Measurements from ENCODE around the gene DNAAF8.

DNAAF8 gene

DNA sequence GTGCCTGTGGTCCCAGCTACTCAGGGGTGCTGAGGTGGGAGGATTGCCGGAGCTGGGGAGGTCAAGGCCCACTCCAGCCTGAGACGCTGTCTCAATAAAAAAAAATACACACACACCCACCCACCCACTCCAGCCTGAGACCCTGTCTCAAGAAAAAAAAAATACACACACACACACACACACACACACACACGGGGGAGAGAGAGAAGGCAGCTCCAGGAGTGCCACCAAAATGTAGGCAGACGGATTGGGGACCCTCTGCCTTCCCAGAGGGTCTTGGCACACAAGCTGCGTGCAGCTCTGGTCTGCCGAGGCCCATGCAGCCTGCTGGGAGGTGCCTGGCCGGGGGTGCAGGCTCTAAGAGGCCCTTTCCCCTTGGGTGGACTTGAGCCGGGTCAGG, 46.9 kb upstream of the DNAAF8 start:
- no peak for TF ChIP-seq CTCF (IDR thresholded peaks at IDR 0.05; ENCODE audit: borderline replicate concordance, control extremely low read depth, extremely low read depth, insufficient read depth, missing control alignments)
- in situ Hi-C loops (cut with MboI; ENCODE audit: low sequenced_read_pairs, unreplicated experiment): no loop called here
- DNase-seq (ENCODE audit: low spot score): no peak

DNA sequence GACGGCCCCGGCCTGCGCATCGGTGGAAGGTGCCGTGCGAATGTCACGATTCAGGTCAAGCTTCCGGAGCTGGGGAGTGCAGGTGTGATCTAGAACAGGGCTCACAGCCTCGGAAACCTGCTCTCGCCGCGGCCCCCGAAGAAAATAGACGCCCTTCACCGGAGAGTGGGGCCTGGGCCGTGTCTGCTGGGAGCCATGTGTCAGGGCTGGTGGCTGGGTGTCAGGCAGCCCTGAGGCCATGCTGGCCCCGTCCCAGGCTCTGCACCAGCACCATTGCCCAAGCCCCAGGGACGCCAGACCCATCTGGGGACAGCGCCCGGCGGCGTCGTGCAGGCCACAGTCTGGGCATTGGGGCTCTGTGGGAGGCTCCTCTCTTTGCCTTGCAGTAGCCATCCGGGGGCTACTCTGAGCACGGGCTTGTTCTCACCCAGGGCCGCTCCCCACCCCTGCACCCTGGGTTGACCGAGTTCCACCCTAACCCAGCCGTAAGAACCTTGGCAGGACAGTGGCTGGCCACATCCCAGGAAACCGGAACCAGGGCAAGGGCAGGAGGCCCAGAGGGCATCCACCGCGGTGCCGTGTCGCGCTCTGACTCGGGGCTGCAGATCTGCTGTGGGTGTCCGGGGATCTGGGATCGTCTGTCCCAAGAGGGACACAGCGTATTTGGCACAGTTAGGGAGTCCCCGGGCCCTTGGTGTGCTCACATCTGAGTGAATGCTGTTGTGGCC, 46.2 kb upstream of the DNAAF8 start:
- in situ Hi-C loops (cut with MboI; ENCODE audit: low sequenced_read_pairs, unreplicated experiment): no loop called here
- TF ChIP-seq CTCF (IDR thresholded peaks at IDR 0.05; ENCODE audit: borderline replicate concordance, control extremely low read depth, extremely low read depth, insufficient read depth, missing control alignments): no peak
- DNase-seq (ENCODE audit: low spot score): no peak

- in situ Hi-C loops (cut with MboI; ENCODE audit: low sequenced_read_pairs, unreplicated experiment): no loop called here
- no peak for TF ChIP-seq CTCF (IDR thresholded peaks at IDR 0.05; ENCODE audit: borderline replicate concordance, control extremely low read depth, extremely low read depth, insufficient read depth, missing control alignments)
- DNase-seq (ENCODE audit: low spot score): no peak
These were observed 45.7 kb upstream of the DNAAF8 start for GRCh38 chr16:4688674-4689045.

DNA sequence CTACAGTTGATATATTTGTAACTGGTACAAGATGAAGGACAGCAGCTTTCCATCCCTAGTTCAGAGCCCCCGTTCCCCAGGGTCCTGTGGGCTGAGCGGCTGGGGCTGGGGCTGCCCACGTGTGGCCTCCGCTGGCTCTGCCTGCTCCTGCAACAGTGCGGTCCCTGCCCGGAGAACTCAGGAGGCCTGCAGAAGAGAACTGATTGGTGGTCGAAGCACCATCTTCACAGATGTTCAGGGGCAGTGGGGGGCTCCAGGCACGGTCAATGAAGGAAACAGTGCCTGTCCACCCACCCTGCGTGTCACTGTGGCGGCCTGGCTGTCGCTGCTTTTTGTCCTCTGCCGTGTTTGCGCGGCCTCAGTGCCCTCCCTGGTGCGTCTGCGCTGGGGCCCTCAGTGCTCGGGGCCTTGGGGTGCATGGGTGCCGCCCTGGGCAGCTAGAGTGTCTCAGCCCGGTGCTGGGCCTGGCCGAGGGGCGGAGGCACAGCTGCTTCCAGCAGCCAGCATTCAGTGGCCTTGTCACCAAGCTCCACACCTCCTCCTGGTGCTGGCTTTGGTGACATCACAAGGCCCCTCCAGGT, 45.2 kb upstream of the DNAAF8 start:
- no peak for TF ChIP-seq CTCF (IDR thresholded peaks at IDR 0.05; ENCODE audit: borderline replicate concordance, control extremely low read depth, extremely low read depth, insufficient read depth, missing control alignments)
- in situ Hi-C loops (cut with MboI; ENCODE audit: low sequenced_read_pairs, unreplicated experiment): no loop called here
- no peak for DNase-seq (ENCODE audit: low spot score)

GRCh38 chr16:4689864-4690704, 44.3 kb upstream of the DNAAF8 start:
- DNase-seq (ENCODE audit: low spot score): no peak
- in situ Hi-C loops (cut with MboI; ENCODE audit: low sequenced_read_pairs, unreplicated experiment): no loop called here
- no peak for TF ChIP-seq CTCF (IDR thresholded peaks at IDR 0.05; ENCODE audit: borderline replicate concordance, control extremely low read depth, extremely low read depth, insufficient read depth, missing control alignments)

DNA sequence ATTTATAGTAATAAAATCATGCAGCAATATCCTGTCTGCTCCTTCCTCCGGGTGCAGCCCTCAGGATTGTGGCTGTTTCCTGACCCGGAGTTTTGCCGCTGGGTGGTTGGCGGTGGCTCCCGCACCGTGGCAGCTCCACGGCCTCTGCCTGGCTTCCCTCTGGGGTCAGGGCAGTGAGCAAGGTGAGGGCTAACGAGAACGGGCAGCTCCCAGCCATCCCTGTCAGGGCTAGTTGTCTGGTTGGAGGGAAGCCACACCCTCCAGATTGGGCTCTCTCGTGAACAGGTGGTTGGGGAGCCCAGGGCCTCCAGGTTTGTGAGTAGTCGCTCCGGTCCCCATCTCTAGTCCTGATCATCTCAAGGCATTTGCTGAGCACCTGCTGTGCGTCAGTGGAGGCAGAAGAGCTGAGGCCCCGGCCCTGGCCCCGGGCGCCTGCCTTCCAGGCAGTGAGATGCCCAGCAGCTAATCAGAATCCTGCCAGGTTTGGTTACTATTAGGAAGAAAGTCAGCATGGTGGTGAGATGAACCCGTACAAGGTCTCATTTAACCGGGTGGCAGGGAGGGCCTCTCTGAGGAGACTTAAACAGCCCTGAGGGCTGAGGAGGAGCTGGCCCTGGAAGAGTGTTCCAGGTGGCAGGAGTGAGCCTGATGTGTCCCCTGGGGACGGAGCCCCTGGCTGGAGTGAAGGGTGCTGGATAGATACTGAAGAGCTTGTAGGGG, 43.2 kb upstream of the DNAAF8 start:
- no peak for TF ChIP-seq CTCF (IDR thresholded peaks at IDR 0.05; ENCODE audit: borderline replicate concordance, control extremely low read depth, extremely low read depth, insufficient read depth, missing control alignments)
- DNase-seq (ENCODE audit: low spot score): no peak
- in situ Hi-C loops (cut with MboI; ENCODE audit: low sequenced_read_pairs, unreplicated experiment): no loop called here
